HCT116 (cell line): ENCODE results near the gene OR10V1. TPM values are rescaled to one million over a fixed set of nuclear protein-coding genes. Genes with fewer than 3 reads are reported as not detected.

Experiments used
- ATAC-seq: fragments of 200-7000 bp; cut with Tn5 transposase; 2 replicates; pipeline ENCODE4 v1.9.1; 2020; ENCODE audit warnings: mild to moderate bottlenecking, moderate library complexity
- BruUV-seq: library from RNA; stranded (reverse); fragments of 400-500 nt; replicated peaks from 2 replicates; lab custom pipeline; 2021; lab: Mats Ljungman, UMichigan
- CTCF ChIA-PET: fragments of 300-600 bp; sonication (Branson Sonifier 250); formaldehyde crosslinking; loops from one replicate; lab custom pipeline; 2021; ENCODE audit warnings: antibody characterized with exemption; lab: Charles Lee
- POLR2A ChIA-PET: fragments of 300-600, 350-600 bp; sonication (Branson Sonifier 250); formaldehyde crosslinking; loops from one replicate; lab custom pipeline; 2021; ENCODE audit warnings: antibody characterized with exemption; lab: Charles Lee
- RAD21 ChIA-PET, 2 experiments: fragments of 300-600 bp; sonication (Branson Sonifier 250); formaldehyde crosslinking; loops; one replicate each; lab custom pipeline; 2023; ENCODE audit warnings: low total read pairs in 2 of 2; ENCODE audit not compliant: uncharacterized antibody in 2 of 2, unreplicated experiment in 2 of 2, low non-redundant PET in 1 of 2; lab: Charles Lee
- DNase-seq: peaks from one replicate; pipeline ENCODE4 v3.0.0-alpha.2; 2010; ENCODE audit warnings: low read depth, low spot score
- H2AFZ ChIP-seq: fragments of 200-600 bp; shearing (Covaris generic), sonication (generic); 2 replicates; pipeline ENCODE4 v1.6.1; 2017; ENCODE audit warnings: low read depth, mixed run types, mixed read lengths, antibody characterized with exemption, low read length; ENCODE audit not compliant: poor library complexity, severe bottlenecking
- H3K27ac ChIP-seq: 2 replicates; pipeline ENCODE4 v1.5.1; 2012; ENCODE audit warnings: low read depth, low read length
- H3K27me3 ChIP-seq: fragments of 200-600 bp; sonication (generic); 2 replicates; pipeline ENCODE4 v1.6.1; 2016; ENCODE audit warnings: mixed run types, low read length, mixed read lengths; ENCODE audit not compliant: insufficient read depth
- H3K36me3 ChIP-seq, 2 experiments: fragments of 200-500 bp in 1 of 2; fragments of 200-600 bp in 1 of 2; sonication (Bioruptor generic) in 1 of 2; sonication (generic) in 1 of 2; 2 replicates each; pipeline versions ENCODE4 v1.5.1 to v1.6.1; 2014 to 2016; ENCODE audit warnings: low read length in 2 of 2, inconsistent platforms in 1 of 2, mixed read lengths in 1 of 2, mixed run types in 1 of 2; ENCODE audit not compliant: insufficient read depth in 2 of 2, control insufficient read depth in 1 of 2
- H3K4me1 ChIP-seq, 2 experiments: fragments of 200-600 bp in 1 of 2; sonication (generic) in 1 of 2; 2 replicates each; pipeline versions ENCODE4 v1.5.1 to v1.6.1; 2012 to 2017; ENCODE audit warnings: low read length in 2 of 2, inconsistent platforms in 1 of 2, mild to moderate bottlenecking in 1 of 2, mixed read lengths in 1 of 2, mixed run types in 1 of 2, moderate library complexity in 1 of 2; ENCODE audit not compliant: insufficient read depth in 2 of 2, control insufficient read depth in 1 of 2
- H3K4me2 ChIP-seq: fragments of 200-600 bp; sonication (generic); 2 replicates; pipeline ENCODE4 v1.6.1; 2017; ENCODE audit warnings: mixed run types, low read length, mixed read lengths
- H3K4me3 ChIP-seq, 2 experiments: fragments of 200-600 bp in 1 of 2; sonication (generic) in 1 of 2; replicated peaks in 1 of 2; 2 replicates each; pipeline ENCODE4 v1.5.1; 2011 to 2016; ENCODE audit warnings: low read length in 2 of 2, control low read depth in 1 of 2, low read depth in 1 of 2, mild to moderate bottlenecking in 1 of 2, mixed read lengths in 1 of 2, mixed run types in 1 of 2
- H3K79me2 ChIP-seq: fragments of 200-600 bp; sonication (generic); 2 replicates; pipeline ENCODE4 v1.6.1; 2017; ENCODE audit warnings: mild to moderate bottlenecking, mixed run types, low read length, moderate library complexity, mixed read lengths; ENCODE audit not compliant: insufficient read depth
- H3K9ac ChIP-seq: fragments of 200-600 bp; sonication (generic); 2 replicates; pipeline ENCODE4 v1.6.1; 2016; ENCODE audit warnings: low read length, mixed read lengths
- H3K9me2 ChIP-seq: fragments of 200-600 bp; sonication (generic), shearing (Covaris generic); 2 replicates; pipeline ENCODE4 v1.6.1; 2017; ENCODE audit warnings: mixed run types, mild to moderate bottlenecking, moderate library complexity; ENCODE audit not compliant: insufficient read depth
- H3K9me3 ChIP-seq, 2 experiments: fragments of 200-500 bp in 1 of 2; fragments of 200-600 bp in 1 of 2; sonication (Bioruptor generic) in 1 of 2; sonication (generic) in 1 of 2; 2 replicates each; pipeline ENCODE4 v1.6.1; 2014 to 2017; ENCODE audit warnings: low read length in 2 of 2, mixed read lengths in 2 of 2, inconsistent platforms in 1 of 2, low read depth in 1 of 2, mild to moderate bottlenecking in 1 of 2, mixed run types in 1 of 2, moderate library complexity in 1 of 2; ENCODE audit not compliant: control insufficient read depth in 1 of 2, insufficient read depth in 1 of 2
- H4K20me1 ChIP-seq: fragments of 200-600 bp; sonication (generic), shearing (Covaris generic); 2 replicates; pipeline ENCODE4 v1.6.1; 2017; ENCODE audit warnings: mixed run types, mild to moderate bottlenecking, moderate library complexity; ENCODE audit not compliant: insufficient read depth
- ATF3 ChIP-seq: IDR thresholded peaks from 2 replicates; pipeline ENCODE4 v1.6.1; 2012
- CBX3 ChIP-seq: IDR thresholded peaks from 2 replicates; pipeline ENCODE4 v1.6.1; 2012; ENCODE audit warnings: low read depth
- CEBPB ChIP-seq: IDR thresholded peaks from 2 replicates; pipeline ENCODE4 v1.6.1; 2012; ENCODE audit warnings: low read depth
- CTCF ChIP-seq, 3 experiments: fragments of 200-600 bp in 1 of 3; sonication (generic) in 1 of 3; IDR thresholded peaks in 2 of 3; conservative IDR thresholded peaks in 1 of 3; 2 replicates each; pipeline ENCODE4 v1.5.1; 2012 to 2017; ENCODE audit warnings: low read depth in 2 of 3, low read length in 2 of 3, antibody characterized with exemption in 1 of 3, borderline replicate concordance in 1 of 3, control low read depth in 1 of 3, mild to moderate bottlenecking in 1 of 3, mixed read lengths in 1 of 3, mixed run types in 1 of 3, moderate library complexity in 1 of 3; ENCODE audit not compliant: insufficient read depth in 1 of 3
- EGR1 ChIP-seq: IDR thresholded peaks from 2 replicates; pipeline ENCODE4 v1.6.1; 2012; ENCODE audit warnings: low read depth
- EZH2phosphoT487 ChIP-seq: fragments of 200-600 bp; IDR thresholded peaks from 2 replicates; pipeline ENCODE4 v1.6.1; 2018; ENCODE audit warnings: antibody characterized with exemption, borderline replicate concordance
- FOSL1 ChIP-seq: IDR thresholded peaks from 2 replicates; pipeline ENCODE4 v1.6.1; 2012; ENCODE audit warnings: low read depth
- JUND ChIP-seq: IDR thresholded peaks from 2 replicates; pipeline ENCODE4 v1.6.1; 2012
- MAX ChIP-seq: IDR thresholded peaks from 2 replicates; pipeline ENCODE4 v1.6.1; 2012
- POLR2AphosphoS5 ChIP-seq: IDR thresholded peaks from 2 replicates; pipeline ENCODE4 v1.6.1; 2011; ENCODE audit warnings: mild to moderate bottlenecking, low read depth, low read length, moderate library complexity
- RAD21 ChIP-seq: IDR thresholded peaks from 2 replicates; pipeline ENCODE4 v1.6.1; 2012; ENCODE audit warnings: low read depth, mild to moderate bottlenecking
- REST ChIP-seq: IDR thresholded peaks from 2 replicates; pipeline ENCODE4 v1.6.1; 2012; ENCODE audit warnings: low read depth
- SP1 ChIP-seq: IDR thresholded peaks from 2 replicates; pipeline ENCODE4 v1.6.1; 2012; ENCODE audit warnings: low read depth
- SRF ChIP-seq: IDR thresholded peaks from 2 replicates; pipeline ENCODE4 v1.6.1; 2012; ENCODE audit warnings: low read depth
- TCF7L2 ChIP-seq: IDR thresholded peaks from 2 replicates; pipeline ENCODE4 v1.7.0; 2011; ENCODE audit warnings: borderline replicate concordance, inconsistent platforms; ENCODE audit not compliant: insufficient read depth, insufficient read length; ENCODE audit errors: extremely low read depth
- YY1 ChIP-seq: IDR thresholded peaks from 2 replicates; pipeline ENCODE4 v1.6.1; 2011; ENCODE audit warnings: low read length, low read depth, moderate library complexity, mild to moderate bottlenecking; ENCODE audit not compliant: insufficient replicate concordance; ENCODE audit errors: extremely low read depth
- ZBTB33 ChIP-seq: IDR thresholded peaks from 2 replicates; pipeline ENCODE4 v1.6.1; 2011; ENCODE audit warnings: mild to moderate bottlenecking, low read length, moderate library complexity; ENCODE audit not compliant: insufficient replicate concordance; ENCODE audit errors: extremely low read depth
- ZFX ChIP-seq: fragments of 450-650 bp; IDR thresholded peaks from 2 replicates; pipeline ENCODE4 v1.6.1; 2017
- ZNF274 ChIP-seq: fragments of 200-500 bp; sonication (Bioruptor generic); IDR thresholded peaks from 2 replicates; pipeline ENCODE4 v1.6.1; 2014; ENCODE audit warnings: mild to moderate bottlenecking, low read depth, low read length, inconsistent platforms
- intact Hi-C: fragments of 100-400 bp; cut with micrococcal nuclease; formaldehyde crosslinking; loops from 2 replicates; pipeline ENCODE4 v1.10.0; 2022
- total RNA-seq: library from RNA; stranded (reverse); gene quantifications from one replicate; pipeline ENCODE4 v1.2.1, GENCODE V29; 2021; ENCODE audit not compliant: unreplicated experiment

OR10V1 gene
- total RNA-seq, 1 experiment from 2014 or later, result not detected

GRCh38 chr11:59728154-59728553 is 14.5 kb upstream of the OR10V1 start:
- H2AFZ ChIP-seq, result no peak overlapping the region
- CTCF ChIA-PET, result no interaction called here
- H3K27ac ChIP-seq, result no peak overlapping the region
- RAD21 ChIA-PET, result no interaction called here
- TF ChIP-seq CTCF (IDR thresholded peaks at IDR 0.05 in 2 of 3, conservative IDR thresholded peaks at IDR 0.05 in 1 of 3; ENCODE audit: borderline replicate concordance in 1 of 3, insufficient read depth in 1 of 3, low read depth in 2 of 3, low read length in 2 of 3) (no peak), FOSL1 (no peak), REST (no peak), ZNF274 (no peak), ZBTB33 (no peak), CEBPB (no peak), POLR2AphosphoS5 (no peak), ATF3 (no peak), EZH2phosphoT487 (no peak), RAD21 (no peak), MAX (no peak), ZFX (no peak), CBX3 (no peak), YY1 (no peak), EGR1 (no peak), SP1 (no peak), SRF (no peak), TCF7L2 (no peak), JUND (no peak)
- no peak overlapping the region for H3K9ac ChIP-seq
- no peaks in the 10 kb centered on the region for H3K27me3 ChIP-seq
- no peaks in the 10 kb centered on the region for H3K36me3 ChIP-seq
- intact Hi-C loops, result no loop called here
- BruUV-seq, result no TSS peak
- no peaks in the 10 kb centered on the region for H3K9me2 ChIP-seq
- H4K20me1 ChIP-seq, result no peaks in the 10 kb centered on the region
- H3K4me1 ChIP-seq, result peaks cover 0 to 8% of the 10 kb centered on the region in 2 experiments; a peak in 2 of 4 replicates
- no peaks in the 10 kb centered on the region for H3K79me2 ChIP-seq
- POLR2A ChIA-PET, result no interaction called here
- H3K9me3 ChIP-seq, result no peaks in the 10 kb centered on the region
- H3K4me3 ChIP-seq, result no peak overlapping the region
- DNase-seq (no peak), ATAC-seq (no peak)
- no peak overlapping the region for H3K4me2 ChIP-seq
